Subcutaneous abdominal adipose tissue (tissue), 5 donors: ENCODE data around the gene GYG1.

Experiments used
- H3K27ac ChIP-seq: one replicate; pipeline ENCODE4 v1.7.0; 2013; ENCODE audit warnings: low read depth, mild to moderate bottlenecking, inconsistent platforms, low read length, moderate library complexity
- H3K27me3 ChIP-seq, 5 donors: one replicate each; pipeline ENCODE4 v1.7.0; 2013; ENCODE audit warnings: low read length in 5 of 5, inconsistent platforms in 1 of 5; ENCODE audit not compliant: control insufficient read depth in 5 of 5, insufficient read depth in 4 of 5
- H3K36me3 ChIP-seq, 5 donors: one replicate each; pipeline ENCODE4 v1.7.0; 2013; ENCODE audit warnings: low read length in 5 of 5; ENCODE audit not compliant: control insufficient read depth in 5 of 5, insufficient read depth in 5 of 5
- H3K4me1 ChIP-seq, 5 donors: one replicate each; pipeline ENCODE4 v1.7.0; 2013; ENCODE audit warnings: low read length in 5 of 5, mild to moderate bottlenecking in 3 of 5, moderate library complexity in 1 of 5; ENCODE audit not compliant: control insufficient read depth in 5 of 5, insufficient read depth in 5 of 5
- H3K4me3 ChIP-seq, 5 donors: one replicate each; pipeline ENCODE4 v1.7.0; 2013; ENCODE audit warnings: low read length in 5 of 5, low read depth in 1 of 5
- H3K9ac ChIP-seq, 5 donors: one replicate each; pipeline ENCODE4 v1.7.0; 2013; ENCODE audit warnings: low read length in 5 of 5, mild to moderate bottlenecking in 4 of 5, moderate library complexity in 3 of 5
- H3K9me3 ChIP-seq, 5 donors: one replicate each; pipeline ENCODE4 v1.7.0; 2013; ENCODE audit warnings: low read length in 5 of 5; ENCODE audit not compliant: control insufficient read depth in 5 of 5
- donor health status: healthy.
- donor health status: healthy.
- donor health status: healthy.
- donor health status: healthy.
- donor health status: healthy.

Gene GYG1

GRCh38 chr3:149000206-149000745 lies 8.9 kb downstream of the GYG1 start:
- Histone ChIP-seq H3K36me3 (peaks cover 27 to 52% (median 32%) of the 10 kb centered on the region in 5 donors), H3K4me3 (no peak overlapping the region), H3K27ac (no peak overlapping the region), H3K27me3 (no peaks in the 10 kb centered on the region), H3K9ac (no peak overlapping the region), H3K4me1 (no peaks in the 10 kb centered on the region), H3K9me3 (no peaks in the 10 kb centered on the region)

DNA sequence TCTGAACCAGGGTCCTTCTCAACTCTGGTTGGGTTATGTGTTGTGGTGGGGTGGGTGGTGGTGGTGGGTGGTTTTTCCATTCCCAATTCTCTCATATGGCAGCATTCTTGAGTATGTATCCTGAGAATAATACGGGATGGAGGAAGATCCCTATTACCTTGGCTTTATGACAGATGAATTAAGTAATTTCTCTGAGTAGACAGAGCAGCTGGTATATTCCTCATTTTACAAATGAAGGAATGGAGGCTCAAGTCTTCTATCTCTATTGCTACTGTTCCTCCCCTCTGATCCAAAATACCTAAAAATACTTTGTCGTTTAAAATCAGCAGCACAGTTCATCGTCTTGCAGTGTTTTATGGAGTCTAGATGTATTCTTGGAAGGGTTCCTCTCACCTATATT lies 10.4 kb downstream of the GYG1 start:
- Histone ChIP-seq H3K4me3 (no peak overlapping the region), H3K36me3 (peaks cover 13 to 46% (median 23%) of the 10 kb centered on the region in 5 donors), H3K27ac (no peak overlapping the region), H3K9ac (no peak overlapping the region), H3K9me3 (no peaks in the 10 kb centered on the region), H3K4me1 (no peaks in the 10 kb centered on the region), H3K27me3 (no peaks in the 10 kb centered on the region)

GRCh38 chr3:149003653-149004305 lies 12.4 kb downstream of the GYG1 start:
- Histone ChIP-seq H3K27me3 (no peaks in the 10 kb centered on the region), H3K27ac (no peak overlapping the region), H3K9me3 (no peaks in the 10 kb centered on the region), H3K9ac (no peak overlapping the region), H3K4me3 (no peak overlapping the region), H3K4me1 (no peaks in the 10 kb centered on the region), H3K36me3 (peaks cover 17 to 57% (median 24%) of the 10 kb centered on the region in 5 donors)

- Histone ChIP-seq H3K27ac (no peak overlapping the region), H3K27me3 (no peaks in the 10 kb centered on the region), H3K4me1 (no peaks in the 10 kb centered on the region), H3K36me3 (peaks cover 14 to 65% (median 29%) of the 10 kb centered on the region in 5 donors), H3K4me3 (no peak overlapping the region), H3K9ac (no peak overlapping the region), H3K9me3 (no peaks in the 10 kb centered on the region)
These were observed 13.3 kb downstream of the GYG1 start for GRCh38 chr3:149004622-149005021.

GRCh38 chr3:149005416-149005815 lies 14.1 kb downstream of the GYG1 start:
- Histone ChIP-seq H3K4me1 (no peaks in the 10 kb centered on the region), H3K36me3 (peaks cover 13 to 66% (median 32%) of the 10 kb centered on the region in 5 donors), H3K27me3 (no peaks in the 10 kb centered on the region), H3K4me3 (no peak overlapping the region), H3K9ac (no peak overlapping the region), H3K9me3 (no peaks in the 10 kb centered on the region), H3K27ac (no peak overlapping the region)

DNA sequence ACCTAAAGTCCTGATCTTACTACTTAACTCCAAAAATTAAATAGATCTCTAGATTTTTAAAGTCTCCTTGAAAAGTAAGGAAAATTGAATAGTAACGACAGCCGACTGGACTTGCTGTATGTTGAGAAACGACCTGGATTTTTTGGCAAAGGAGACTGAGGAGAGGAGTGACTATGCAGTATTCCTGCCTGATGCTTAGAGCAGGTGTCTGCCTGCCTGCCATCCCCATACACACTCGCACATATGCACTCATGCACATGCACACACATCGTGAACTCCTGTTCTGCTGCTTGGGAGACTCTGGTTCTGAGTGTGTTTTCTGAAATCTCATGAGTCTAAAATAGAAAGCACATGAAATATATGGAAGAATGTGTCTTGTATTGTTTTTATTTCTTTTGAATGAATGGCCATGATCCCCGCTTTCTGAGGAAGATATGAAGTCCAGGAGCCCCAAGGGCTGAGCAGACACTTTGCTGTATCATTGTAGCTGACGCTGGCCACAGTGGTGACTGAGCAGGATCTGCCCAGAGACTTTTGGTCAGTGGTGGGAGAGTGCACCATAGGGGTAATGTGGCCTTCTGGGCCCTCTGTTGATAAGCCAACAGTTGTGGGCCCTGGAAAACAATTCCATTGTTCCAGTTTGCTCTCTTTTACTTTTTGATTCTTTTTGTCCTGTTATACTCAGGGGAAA lies 16.4 kb downstream of the GYG1 start:
- H3K27ac ChIP-seq = no peak overlapping the region
- H3K9ac ChIP-seq = no peak overlapping the region
- peaks cover 0 to 6% (median 0%) of the 10 kb centered on the region in 5 donors for H3K4me1 ChIP-seq
- H3K27me3 ChIP-seq = no peaks in the 10 kb centered on the region
- no peaks in the 10 kb centered on the region for H3K9me3 ChIP-seq
- H3K4me3 ChIP-seq = no peak overlapping the region
- peaks cover 17 to 77% (median 40%) of the 10 kb centered on the region in 5 donors for H3K36me3 ChIP-seq

DNA sequence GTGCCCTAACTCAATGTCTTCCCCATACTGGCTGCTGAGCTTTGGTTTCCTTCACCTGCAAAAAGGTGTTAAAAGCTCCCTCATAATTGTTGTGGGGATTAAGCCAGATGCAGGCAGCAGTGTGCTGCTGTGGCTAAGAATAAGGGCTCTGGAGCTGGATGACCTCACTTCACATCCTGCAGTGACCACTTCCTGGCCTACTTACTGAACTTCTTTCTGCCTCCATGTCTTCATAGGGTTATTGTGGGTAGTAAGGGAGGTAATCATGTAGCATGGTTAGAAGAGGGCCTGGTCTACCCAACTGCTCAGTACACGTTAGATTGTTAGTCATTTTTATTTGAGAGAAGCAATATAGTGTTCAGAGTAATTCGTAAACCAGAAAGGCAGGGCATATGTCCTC lies 18.4 kb downstream of the GYG1 start:
- Histone ChIP-seq H3K27me3 (no peaks in the 10 kb centered on the region), H3K4me3 (no peak overlapping the region), H3K9ac (no peak overlapping the region), H3K9me3 (no peaks in the 10 kb centered on the region), H3K4me1 (peaks cover 0 to 6% (median 0%) of the 10 kb centered on the region in 5 donors), H3K27ac (no peak overlapping the region), H3K36me3 (peaks cover 17 to 76% (median 42%) of the 10 kb centered on the region in 5 donors)

GRCh38 chr3:149010504-149010951 lies 19.2 kb downstream of the GYG1 start:
- Histone ChIP-seq H3K36me3 (peaks cover 17 to 77% (median 44%) of the 10 kb centered on the region in 5 donors), H3K27me3 (no peaks in the 10 kb centered on the region), H3K9ac (no peak overlapping the region), H3K27ac (no peak overlapping the region), H3K4me1 (peaks cover 0 to 6% (median 0%) of the 10 kb centered on the region in 5 donors), H3K9me3 (no peaks in the 10 kb centered on the region), H3K4me3 (no peak overlapping the region)

- H3K9me3 ChIP-seq = no peaks in the 10 kb centered on the region
- H3K27me3 ChIP-seq = no peaks in the 10 kb centered on the region
- H3K27ac ChIP-seq = no peak overlapping the region
- H3K9ac ChIP-seq = no peak overlapping the region
- no peak overlapping the region for H3K4me3 ChIP-seq
- H3K36me3 ChIP-seq = peaks cover 15 to 75% (median 44%) of the 10 kb centered on the region in 5 donors
- peaks cover 0 to 6% (median 0%) of the 10 kb centered on the region in 5 donors for H3K4me1 ChIP-seq
These were observed 19.6 kb downstream of the GYG1 start for GRCh38 chr3:149010966-149011365.

GRCh38 chr3:149011676-149012075 lies 20.3 kb downstream of the GYG1 start:
- Histone ChIP-seq H3K4me3 (no peak overlapping the region), H3K27me3 (no peaks in the 10 kb centered on the region), H3K9ac (no peak overlapping the region), H3K4me1 (peaks cover 0 to 6% (median 0%) of the 10 kb centered on the region in 5 donors), H3K9me3 (no peaks in the 10 kb centered on the region), H3K27ac (no peak overlapping the region), H3K36me3 (peaks cover 12 to 71% (median 44%) of the 10 kb centered on the region in 5 donors)
